Measurements from ENCODE around the gene INO80B.
"Not testable (repeated sequence)": the region's sequence is repeated elsewhere in the genome, so short reads cannot be mapped to it uniquely, and the experiment has no call there.

INO80B gene

GRCh38 chr2:74454654-74455511, at the start of gene INO80B:
TSS of gene INO80B (plus strand) at chr2:74455087. CDS start at chr2:74455117, 30 bp downstream.
- DNase-seq = peak; percentile 96 to 98

DNA sequence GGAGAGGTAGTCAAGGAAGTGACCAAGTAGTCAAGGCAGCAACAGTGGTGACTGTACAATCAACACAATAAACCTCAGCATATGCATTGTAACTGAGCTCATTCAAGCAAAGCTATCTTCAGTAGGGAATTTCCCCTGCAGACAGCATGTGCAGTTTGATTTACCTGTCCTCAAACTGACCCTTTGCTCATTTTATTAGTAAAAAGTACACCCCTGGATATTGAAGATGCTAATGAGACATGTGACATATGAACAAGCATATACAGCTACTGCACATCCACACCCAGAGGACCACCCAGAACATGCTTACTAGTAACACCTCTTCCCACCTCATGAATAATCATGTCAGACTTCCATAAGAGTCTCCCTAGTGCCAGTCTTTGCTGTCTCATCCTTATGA, 48.9 kb upstream of the INO80B start:
- DNase-seq = no peak

GRCh38 chr2:74407682-74408081, 47.2 kb upstream of the INO80B start:
- no peak for DNase-seq

DNA sequence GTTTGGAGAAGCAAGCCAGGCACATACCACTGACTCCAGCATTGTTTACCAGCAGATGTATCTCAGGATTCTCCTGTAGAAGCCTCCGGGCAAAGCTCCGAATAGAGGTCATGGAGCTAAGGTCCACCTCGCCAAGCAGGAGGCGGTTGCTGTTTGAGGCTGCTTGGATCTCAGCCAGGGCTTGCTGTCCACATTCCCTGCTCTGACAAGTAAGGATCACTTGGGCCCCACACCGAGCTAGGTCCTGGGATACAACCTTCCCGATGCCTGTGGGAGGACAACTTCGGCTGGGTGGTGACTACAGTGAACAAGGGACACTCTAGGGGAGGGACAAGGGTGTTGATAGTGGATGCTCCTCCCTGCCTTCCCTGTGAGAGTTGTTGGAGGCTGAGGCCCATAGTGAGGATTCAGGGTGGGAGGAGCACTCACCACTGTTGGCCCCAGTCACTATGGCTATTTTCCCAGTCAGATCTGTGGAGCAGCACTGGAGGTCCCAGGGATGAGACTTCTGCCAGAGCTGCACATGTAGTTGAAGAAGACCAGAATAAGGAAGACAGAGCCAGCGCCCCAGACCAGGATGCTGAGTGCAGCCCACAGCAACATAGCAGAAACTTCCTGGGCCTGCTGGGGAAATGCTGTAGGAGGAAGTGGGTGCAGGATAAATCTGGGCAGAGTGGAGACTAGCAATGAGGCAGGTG, 41.7 kb upstream of the INO80B start:
- DNase-seq = no peak

- DNase-seq = no peak
These were observed 40.4 kb upstream of the INO80B start for GRCh38 chr2:74414441-74414840.

GRCh38 chr2:74414881-74415761, 39.8 kb upstream of the INO80B start:
- peak; percentile 21 to 49 for DNase-seq

DNA sequence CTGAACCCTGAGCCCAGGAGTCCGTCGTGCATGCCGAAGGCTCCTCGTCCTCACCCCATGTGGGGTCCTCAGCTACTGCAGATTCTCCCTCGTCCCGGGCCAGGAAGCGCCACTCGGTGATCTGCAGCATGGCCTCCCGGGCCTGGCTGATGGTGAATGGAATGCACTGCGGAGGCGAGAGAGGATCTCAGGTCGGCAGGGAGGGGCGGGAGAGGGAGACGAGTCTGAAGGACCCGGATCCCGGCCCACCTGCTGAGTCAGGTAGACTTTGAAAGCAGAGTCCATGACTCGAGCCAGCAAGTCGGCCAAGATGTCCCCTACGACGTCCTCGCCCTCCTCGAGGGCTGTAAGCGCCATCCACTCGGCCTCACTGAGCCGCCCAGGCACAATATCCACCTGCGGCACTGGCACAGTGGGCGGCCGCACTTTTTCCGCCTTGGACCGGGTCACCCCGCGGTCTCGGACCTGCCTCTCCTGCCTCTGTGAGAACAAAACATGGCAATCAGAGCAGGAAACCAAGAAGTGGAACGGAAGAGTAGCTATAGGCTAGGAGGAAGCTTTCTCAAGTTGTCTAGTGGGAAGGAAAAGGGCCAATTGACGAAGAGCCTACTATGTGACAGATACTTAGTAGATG, 39.0 kb upstream of the INO80B start:
- no peak for DNase-seq

- DNase-seq = no peak
These were observed 38.1 kb upstream of the INO80B start for GRCh38 chr2:74416778-74417177.

- no peak for DNase-seq
These were observed 37.7 kb upstream of the INO80B start for GRCh38 chr2:74417197-74417596.

- DNase-seq = no peak
These were observed 37.1 kb upstream of the INO80B start for GRCh38 chr2:74417763-74418162.

DNA sequence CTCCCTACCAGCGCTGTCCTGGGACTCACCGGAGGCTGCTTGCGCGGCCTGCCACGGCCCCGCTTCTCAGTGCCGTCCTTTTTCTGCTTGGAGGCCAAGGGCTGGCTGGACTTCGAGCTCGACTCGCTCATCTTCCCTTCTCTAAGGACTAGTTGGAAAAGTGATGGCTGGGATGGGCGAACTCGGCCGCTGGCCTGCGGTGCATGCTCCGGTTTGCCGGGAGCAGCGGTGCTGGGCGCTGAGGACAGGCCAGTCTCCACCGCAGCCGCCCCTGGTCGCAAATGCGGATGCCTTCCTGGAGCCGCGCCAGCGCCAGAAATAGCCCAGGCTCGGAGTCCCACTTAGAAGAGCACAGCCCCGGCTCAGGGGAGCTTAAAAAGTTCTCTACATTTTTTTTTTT, 36.6 kb upstream of the INO80B start:
- DNase-seq = no peak

GRCh38 chr2:74419345-74419744, 35.5 kb upstream of the INO80B start:
- DNase-seq = no peak

DNA sequence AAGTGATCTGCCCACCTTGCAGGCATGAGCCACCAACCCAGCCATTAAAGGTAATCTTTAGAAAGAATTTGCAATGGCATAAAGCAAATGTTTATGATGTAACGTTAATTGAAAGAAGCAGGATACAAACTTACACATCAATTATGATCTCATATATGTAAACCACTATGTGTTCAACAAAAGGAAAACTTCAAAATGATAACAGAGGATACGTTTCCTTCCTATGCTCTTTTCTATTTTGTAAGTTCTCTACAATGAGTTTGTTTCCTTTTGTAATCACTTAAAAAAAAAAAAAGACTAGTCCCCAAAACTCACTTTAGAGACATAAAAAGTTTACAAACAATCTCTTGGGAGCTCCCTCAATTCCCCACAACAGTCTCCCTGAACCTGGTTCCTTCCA, 34.9 kb upstream of the INO80B start:
- no peak for DNase-seq

GRCh38 chr2:74420443-74421103, 34.3 kb upstream of the INO80B start:
- DNase-seq = not testable (repeated sequence)

- DNase-seq = peak; percentile 59 to 62
These were observed 33.5 kb upstream of the INO80B start, which contains the start of the genes C2orf81 and WDR54 for GRCh38 chr2:74421221-74421870. TSS of gene C2orf81 (minus strand) at chr2:74421619. CDS start at chr2:74421560, 59 bp downstream. TSS of gene WDR54 (plus strand) at chr2:74421730. CDS start at chr2:74422154, 424 bp downstream.

GRCh38 chr2:74423231-74424095, 31.4 kb upstream of the INO80B start:
- no peak for DNase-seq

DNA sequence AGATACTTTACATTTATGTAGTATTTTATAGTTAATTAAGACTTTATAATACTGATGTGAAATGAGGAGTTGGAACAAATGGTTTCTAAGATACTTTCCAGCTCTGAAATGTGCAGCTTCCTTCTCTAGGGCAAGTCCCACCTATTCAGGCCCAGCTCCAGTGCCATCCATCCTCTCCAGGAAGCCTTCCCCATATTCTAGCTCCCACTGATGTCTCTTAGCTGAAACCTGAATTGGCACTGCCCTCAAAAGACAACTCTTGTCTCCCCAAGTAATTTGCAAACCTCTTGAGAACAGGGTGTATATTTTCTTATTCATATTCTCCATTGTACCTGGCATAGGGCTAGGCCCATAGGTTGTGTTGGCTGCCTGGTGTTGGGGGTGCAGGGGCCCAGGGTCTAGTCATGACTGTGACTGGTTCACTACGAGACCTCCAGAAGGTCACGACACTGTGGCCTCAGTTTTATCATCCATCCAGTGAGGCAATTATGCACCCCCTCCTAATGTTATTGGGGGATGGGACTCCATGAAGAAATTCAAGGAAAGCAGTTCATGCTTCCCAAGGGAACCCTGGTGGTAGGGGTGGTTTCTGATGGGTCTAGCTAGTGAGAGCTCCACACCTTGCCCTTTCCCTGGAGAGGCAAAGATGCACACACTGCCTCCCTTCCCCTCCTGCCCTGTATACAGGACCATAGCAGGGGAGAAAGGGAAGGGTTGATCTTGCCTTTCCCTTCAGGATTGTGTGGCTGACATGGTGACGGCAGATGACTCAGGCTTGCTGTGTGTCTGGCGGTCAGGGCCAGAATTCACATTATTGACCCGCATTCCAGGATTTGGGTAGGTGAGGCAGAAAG, 30.5 kb upstream of the INO80B start:
- DNase-seq = no peak

- no peak for DNase-seq
These were observed 29.9 kb upstream of the INO80B start for GRCh38 chr2:74424995-74425406.

- DNase-seq = no peak
These were observed 29.4 kb upstream of the INO80B start for GRCh38 chr2:74425523-74425922.

Measured in hippocampal formation (tissue), 2 donors.